GM18870 (cell line): ENCODE measurements around the gene TRIP4.
"Not testable (repeated sequence)": the region's sequence is repeated elsewhere in the genome, so short reads cannot be mapped to it uniquely, and the experiment has no call there.

Source experiments
- ATAC-seq: cut with Tn5 transposase; IDR thresholded peaks from one replicate; pipeline ENCODE4 v1.9.1; 2021; ENCODE audit warnings: moderate library complexity; ENCODE audit not compliant: unreplicated experiment

Gene TRIP4

DNA sequence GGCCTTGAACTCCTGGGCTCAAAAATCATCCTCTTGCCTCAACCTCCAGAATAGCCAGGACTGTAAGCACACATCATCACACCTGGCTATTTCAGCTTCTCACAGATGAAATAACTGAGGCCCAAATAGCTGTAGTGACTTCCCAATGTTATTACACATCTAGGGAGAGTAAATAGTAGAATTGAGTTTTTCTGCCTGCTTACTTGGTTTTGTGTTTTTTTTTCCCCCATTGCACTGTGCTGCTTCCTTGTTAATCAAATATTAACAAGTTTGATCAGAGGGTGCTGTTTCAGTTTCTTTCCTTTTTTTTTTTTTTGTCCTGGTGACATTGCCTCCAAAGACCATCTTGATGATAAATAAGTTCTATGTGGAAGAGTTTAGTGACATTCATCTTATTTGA lies 96.1 kb downstream of the TRIP4 start:
- no peak for ATAC-seq

DNA sequence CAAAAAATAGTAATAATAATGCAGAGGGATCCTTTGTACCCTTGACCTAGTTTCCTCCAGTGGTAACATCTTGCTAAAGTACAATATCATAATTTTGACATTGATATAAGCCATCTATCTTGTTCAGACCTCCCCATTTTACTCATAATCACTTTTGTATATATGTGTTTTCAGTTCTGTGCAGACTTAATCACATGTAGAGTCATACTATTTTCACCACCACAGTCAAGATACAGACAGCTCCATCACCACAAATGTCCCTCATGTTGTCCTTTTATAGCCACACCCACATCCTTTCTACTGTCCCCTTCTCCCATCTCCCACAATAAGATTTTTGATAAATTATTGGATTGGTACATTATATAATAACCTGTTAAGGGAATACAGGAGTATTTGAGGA lies 98.2 kb downstream of the TRIP4 start:
- no peak for ATAC-seq

DNA sequence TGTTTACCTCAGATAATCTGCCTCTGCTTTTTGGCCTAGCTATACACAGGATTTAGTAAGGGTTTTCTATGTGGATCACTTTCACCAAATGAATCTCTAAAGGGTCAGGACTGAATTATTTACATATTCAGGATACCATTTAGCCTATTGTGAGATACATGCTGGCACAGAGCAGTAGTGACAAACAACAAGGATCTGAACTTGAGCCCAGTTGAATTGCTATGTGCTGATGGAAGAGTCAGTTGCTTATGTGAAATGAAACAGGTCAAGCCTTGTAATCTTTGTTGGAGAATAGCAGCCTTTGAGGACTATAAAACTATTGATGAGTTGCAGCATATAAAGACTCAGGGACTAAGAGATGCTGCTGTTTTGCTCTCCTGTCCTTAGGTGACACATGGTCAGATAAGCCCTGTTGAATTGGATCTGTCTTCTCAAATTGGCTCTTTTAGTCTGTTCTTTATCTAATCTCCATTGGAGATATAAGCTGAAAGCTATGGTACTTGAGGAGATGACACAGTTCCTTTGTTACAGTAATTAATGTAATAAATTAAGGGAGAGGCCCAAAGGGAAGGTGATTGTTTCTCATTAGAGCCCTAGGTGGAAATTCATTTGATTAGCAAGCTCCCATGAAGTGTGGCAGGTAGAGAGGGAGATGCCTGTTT lies 103.1 kb downstream of the TRIP4 start:
- ATAC-seq = no peak

DNA sequence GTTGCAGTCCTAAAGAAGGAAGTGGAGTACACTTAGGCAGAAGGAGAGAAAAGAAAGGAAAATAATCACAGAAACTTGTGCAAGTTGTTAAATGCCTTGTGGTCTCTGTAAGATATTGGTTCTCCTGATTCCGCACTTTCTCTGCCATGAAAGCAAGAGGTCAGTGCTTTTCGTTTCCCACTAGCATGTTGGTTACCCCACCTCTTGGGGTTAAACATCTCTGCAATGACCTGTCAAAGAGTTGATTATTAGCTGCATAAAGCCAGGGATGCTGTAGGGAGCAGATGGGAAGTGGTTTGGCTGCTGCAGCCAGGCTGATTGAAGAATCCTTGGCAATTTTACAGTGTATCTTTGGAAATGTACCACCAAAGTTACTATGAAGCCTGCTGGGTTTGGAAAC lies 106.0 kb downstream of the TRIP4 start:
- no peak for ATAC-seq

DNA sequence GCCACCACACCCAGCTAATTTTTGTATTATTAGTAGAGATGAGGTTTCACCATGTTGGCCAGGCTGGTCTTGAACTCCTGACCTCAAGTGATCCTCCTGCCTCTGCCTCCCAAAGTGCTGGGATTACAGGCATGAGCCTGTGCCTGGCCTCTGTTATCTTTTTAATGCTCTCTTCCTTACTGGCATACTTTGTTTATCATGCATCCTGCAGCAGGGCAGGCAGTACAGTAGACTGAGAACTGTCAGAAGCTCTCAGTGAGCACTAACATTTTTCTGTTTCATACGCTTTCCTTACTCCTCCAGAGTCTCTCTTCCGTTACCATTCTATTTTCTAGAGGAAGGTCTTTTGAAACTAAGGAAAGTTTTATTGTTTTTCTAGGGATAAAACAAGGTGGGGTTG lies 108.3 kb downstream of the TRIP4 start:
- ATAC-seq = not testable (repeated sequence)

DNA sequence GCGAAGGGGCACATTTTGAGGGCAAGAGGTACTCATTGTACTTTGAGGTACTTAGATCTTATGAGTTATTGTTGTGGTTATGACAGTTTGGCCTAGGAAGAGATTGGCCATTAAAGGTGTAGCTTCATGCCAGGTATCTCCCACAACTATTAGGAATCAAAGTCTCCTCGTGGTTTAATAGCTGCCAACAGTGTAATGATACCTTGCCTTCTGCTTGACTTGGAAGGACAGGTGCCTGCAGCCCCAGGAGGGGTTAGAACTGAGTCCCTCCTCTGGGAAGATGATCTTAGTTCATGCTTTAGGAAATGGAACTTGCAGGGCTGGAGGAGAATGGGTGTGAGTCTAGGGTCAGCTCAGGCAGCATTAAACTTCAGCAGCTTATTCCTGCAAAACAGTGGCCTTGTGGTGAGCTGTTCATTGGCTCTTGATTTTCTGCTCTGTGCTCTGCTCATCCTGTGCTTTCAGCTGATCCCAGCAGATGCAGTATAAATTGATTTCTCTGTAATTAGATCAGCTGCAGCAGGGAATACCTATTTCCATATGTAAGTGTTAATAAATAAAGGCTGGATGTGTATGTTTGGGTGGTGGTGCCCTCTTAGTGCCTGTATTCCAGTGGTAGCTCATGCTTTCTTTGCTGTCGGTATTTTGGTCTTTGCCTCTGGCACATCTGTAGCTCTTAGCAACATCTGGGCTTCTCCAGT lies 113.2 kb downstream of the TRIP4 start:
- ATAC-seq = no peak

DNA sequence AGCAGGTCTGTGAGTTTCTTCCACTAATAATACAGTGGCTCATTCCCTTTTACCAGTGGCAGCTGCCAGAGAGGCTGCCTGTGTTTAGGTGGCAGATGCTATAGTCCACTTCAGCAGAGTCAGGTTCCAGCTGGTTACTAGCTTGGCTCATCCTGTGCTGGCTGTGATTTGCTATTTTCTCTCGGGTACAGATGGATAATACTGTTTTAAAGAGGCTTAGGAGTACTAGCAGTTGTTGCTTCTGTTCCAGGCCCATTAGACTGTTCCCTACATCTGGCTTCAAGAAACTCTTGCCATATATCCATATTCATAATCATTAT lies 113.7 kb downstream of the TRIP4 start:
- no peak for ATAC-seq

DNA sequence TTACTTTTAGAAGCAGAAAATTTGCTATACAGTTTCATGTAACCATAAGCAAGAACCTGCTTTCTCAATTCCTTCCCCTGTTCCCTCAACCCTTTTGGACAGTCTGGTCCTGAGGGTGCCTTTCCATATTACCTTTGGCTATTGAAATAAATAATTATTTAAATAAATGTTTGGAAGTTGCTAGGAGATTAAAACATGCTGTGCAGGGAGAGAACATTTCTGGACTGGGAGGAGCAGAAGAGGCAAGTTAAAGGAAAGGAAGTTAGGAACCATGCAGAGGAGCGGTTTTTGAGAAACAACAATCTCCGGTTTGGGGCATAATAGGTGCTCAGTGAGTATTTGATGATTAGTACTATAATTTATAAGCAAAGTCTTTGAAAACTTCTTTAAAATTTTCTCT lies 114.5 kb downstream of the TRIP4 start:
- no peak for ATAC-seq

DNA sequence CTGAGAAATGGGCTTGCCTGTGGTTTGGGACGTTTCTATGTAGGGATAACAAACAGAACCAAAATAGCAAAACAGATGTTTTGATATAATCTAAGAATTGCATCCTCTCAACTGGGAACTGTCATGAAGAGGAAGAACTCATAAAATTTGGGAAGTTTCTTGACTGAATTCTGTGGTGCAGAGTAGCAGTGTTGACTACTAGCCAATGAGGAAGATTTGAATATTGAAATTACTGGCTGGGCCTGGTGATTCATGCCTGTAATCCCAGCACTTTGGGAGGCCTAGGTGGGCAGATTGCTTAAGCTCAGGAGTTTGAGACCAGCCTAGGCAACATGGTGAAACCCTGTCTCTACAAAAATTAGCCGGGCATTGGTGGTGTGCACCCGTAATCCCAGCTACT lies 114.9 kb downstream of the TRIP4 start:
- no peak for ATAC-seq

DNA sequence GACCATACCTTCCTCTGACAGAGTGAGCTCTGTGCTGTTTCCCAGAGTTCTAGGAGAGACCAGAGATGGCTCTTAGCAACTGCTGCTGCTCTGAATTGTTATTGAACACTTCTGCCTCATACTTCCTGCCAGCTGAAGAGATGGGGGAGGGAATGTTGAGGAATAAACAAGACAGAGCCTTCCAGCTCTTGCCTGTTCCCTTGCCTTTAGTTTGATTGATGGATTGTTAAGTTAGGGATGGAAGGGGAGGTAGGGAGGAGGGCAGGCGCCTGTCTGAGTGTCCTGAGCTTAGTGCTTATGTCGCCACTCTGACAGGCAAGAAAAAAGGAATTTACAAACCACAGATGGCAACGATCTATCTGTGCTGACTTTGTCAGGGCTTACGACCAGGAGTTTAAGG lies 115.6 kb downstream of the TRIP4 start:
- no peak for ATAC-seq

DNA sequence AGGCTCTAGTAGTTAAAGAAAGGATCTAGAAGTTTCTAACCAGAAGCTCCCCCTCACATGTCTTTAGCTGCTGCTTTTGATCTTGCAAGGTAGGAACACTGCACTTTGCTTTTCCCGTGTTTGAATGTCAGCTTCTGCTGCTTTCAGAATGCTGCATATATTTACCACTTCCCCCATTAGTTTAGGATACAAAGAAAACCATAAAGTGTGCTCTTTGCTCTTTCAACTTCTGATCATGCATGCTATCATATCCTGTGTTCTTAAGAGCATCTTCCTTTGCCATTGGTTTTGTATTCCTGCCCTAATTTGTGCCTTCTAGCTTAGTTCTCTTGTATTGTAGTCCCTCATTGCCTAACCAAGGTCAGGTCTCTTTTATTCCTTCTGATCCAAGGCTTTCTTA lies 116.0 kb downstream of the TRIP4 start:
- ATAC-seq = no peak
